Transverse colon (tissue), 3 donors: Measurements from ENCODE around the gene RFX1.

Source experiments
- CTCF ChIP-seq, 5 experiments: fragments of 200-600 bp in 3 of 5; fragments of 450-650 bp in 2 of 5; sonication (generic) in 3 of 5; IDR thresholded peaks; 1 replicate in 2 of 5; 2 replicates in 3 of 5; pipeline ENCODE4 v1.5.1; 2016 to 2017; ENCODE audit warnings: antibody characterized with exemption in 5 of 5, inconsistent platforms in 3 of 5, mild to moderate bottlenecking in 2 of 5, moderate library complexity in 1 of 5
- EP300 ChIP-seq: sonication (generic); formaldehyde crosslinking; IDR thresholded peaks from one replicate; pipeline ENCODE4 v1.6.1; 2017; ENCODE audit warnings: antibody characterized with exemption, low read depth

- TF ChIP-seq CTCF (IDR thresholded peaks at IDR 0.05), result no peak
- TF ChIP-seq EP300, result no peak
These were observed 48.0 kb upstream of the RFX1 start for GRCh38 chr19:14054099-14054498.
